ENCODE results near the gene CAMK1D. TPM values are rescaled to one million over a fixed set of nuclear protein-coding genes. Genes with fewer than 3 reads are reported as not detected.

CAMK1D gene
- total RNA-seq, 1 experiment from 2014 or later, result 10.2 TPM

GRCh38 chr10:12406764-12407400, 57.5 kb downstream of the CAMK1D start (continued):
- TF ChIP-seq PREB (CRISPR knock-in tag; IDR thresholded peaks at IDR 0.05; ENCODE audit: borderline replicate concordance) (no peak), E2F4 (CRISPR knock-in tag; IDR thresholded peaks at IDR 0.05; ENCODE audit: borderline replicate concordance, low read depth) (no peak), TCF7 (CRISPR knock-in tag; IDR thresholded peaks at IDR 0.05; ENCODE audit: low read depth) (no peak), USF1 (CRISPR knock-in tag; IDR thresholded peaks at IDR 0.05) (no peak), NFE2L1 (CRISPR knock-in tag; IDR thresholded peaks at IDR 0.05) (no peak), ZSCAN18 (CRISPR knock-in tag; IDR thresholded peaks at IDR 0.05) (no peak), ZNF396 (CRISPR knock-in tag; IDR thresholded peaks at IDR 0.05; ENCODE audit: borderline replicate concordance) (no peak), USF2 (CRISPR knock-in tag; IDR thresholded peaks at IDR 0.05) (no peak)

GRCh38 chr10:12408472-12408871, 59.1 kb downstream of the CAMK1D start:
- CTCF ChIA-PET, result interaction anchor here (0.7 kb wide), 1 partner anchor 8 kb away, joined by 4 read pairs; no protein-coding TSS in a partner anchor
- POLR2A ChIA-PET, result no interaction called here
- no peak for TF ChIP-seq PREB (CRISPR knock-in tag; IDR thresholded peaks at IDR 0.05; ENCODE audit: borderline replicate concordance)
- no peak for TF ChIP-seq ZSCAN18 (CRISPR knock-in tag; IDR thresholded peaks at IDR 0.05)
- no peak for TF ChIP-seq SMAD4 (CRISPR knock-in tag; IDR thresholded peaks at IDR 0.05)
- no peak for TF ChIP-seq GABPB1 (CRISPR knock-in tag; IDR thresholded peaks at IDR 0.05)
- TF ChIP-seq E2F5 (CRISPR knock-in tag; IDR thresholded peaks at IDR 0.05), result no peak
- no peak for TF ChIP-seq SMAD3 (CRISPR knock-in tag; IDR thresholded peaks at IDR 0.05; ENCODE audit: borderline replicate concordance)
- no peak for TF ChIP-seq ETV6 (CRISPR knock-in tag; IDR thresholded peaks at IDR 0.05)
- TF ChIP-seq FOXP4 (CRISPR knock-in tag; IDR thresholded peaks at IDR 0.05), result no peak
- no peak for TF ChIP-seq OVOL2 (CRISPR knock-in tag; IDR thresholded peaks at IDR 0.05; ENCODE audit: borderline replicate concordance)
- TF ChIP-seq CREB1 (CRISPR knock-in tag; IDR thresholded peaks at IDR 0.05), result no peak
- TF ChIP-seq ZNF263 (CRISPR knock-in tag; IDR thresholded peaks at IDR 0.05; ENCODE audit: low read depth), result no peak
- TF ChIP-seq NR3C1 (CRISPR knock-in tag; conservative IDR thresholded peaks at IDR 0.05; ENCODE audit: low read depth), result no peak
- TF ChIP-seq ZNF425 (CRISPR knock-in tag; conservative IDR thresholded peaks at IDR 0.05), result no peak
- TF ChIP-seq ZNF219 (CRISPR knock-in tag; IDR thresholded peaks at IDR 0.05; ENCODE audit: borderline replicate concordance), result no peak
- no peak for TF ChIP-seq ATF1 (CRISPR knock-in tag; IDR thresholded peaks at IDR 0.05)
- TF ChIP-seq ZNF232 (CRISPR knock-in tag; IDR thresholded peaks at IDR 0.05), result no peak

More at GRCh38 chr10:12408472-12408871, 59.1 kb downstream of the CAMK1D start:
- no peaks in the 10 kb centered on the region for H3K27me3 Mint-ChIP-seq (ENCODE audit: low read depth)
- H3K4me3 Mint-ChIP-seq, result no peak overlapping the region
- no peak overlapping the region for H3K27ac Mint-ChIP-seq
- no peak for DNase-seq (ENCODE audit: low spot score)
- H3K36me3 Mint-ChIP-seq, result no peaks in the 10 kb centered on the region; the same call in 1 of the 2 replicates
- H3K4me1 Mint-ChIP-seq, result peaks cover 9% of the 10 kb centered on the region
- peaks cover 7% of the 10 kb centered on the region for H3K9me3 Mint-ChIP-seq
- ATAC-seq, result no peak

All from WTC11 (cell line).